Measurements from ENCODE around the gene UNC5A.

- TF ChIP-seq FOXK2 (IDR thresholded peaks at IDR 0.05): no peak
- no peak for TF ChIP-seq CTCF (IDR thresholded peaks at IDR 0.05 in 2 of 3, conservative IDR thresholded peaks at IDR 0.05 in 1 of 3; ENCODE audit: control insufficient read depth in 2 of 3, extremely low read depth in 1 of 3, insufficient read depth in 1 of 3, low read depth in 3 of 3, low read length in 3 of 3)
- TF ChIP-seq RAD21 (IDR thresholded peaks at IDR 0.05; ENCODE audit: insufficient read depth, low read depth, low read length): no peak
- TF ChIP-seq CREM (IDR thresholded peaks at IDR 0.05; ENCODE audit: low read depth): no peak
- no peak for TF ChIP-seq ZBTB40 (IDR thresholded peaks at IDR 0.05; ENCODE audit: borderline replicate concordance)
- no peak for TF ChIP-seq ZZZ3 (IDR thresholded peaks at IDR 0.05; ENCODE audit: control insufficient read depth, insufficient read length, low read depth)
- TF ChIP-seq REST (IDR thresholded peaks at IDR 0.05; ENCODE audit: low read depth, low read length): no peak
- TF ChIP-seq BRCA1 (IDR thresholded peaks at IDR 0.05; ENCODE audit: low read depth, low read length): no peak
- no peak for TF ChIP-seq MYC (IDR thresholded peaks at IDR 0.05; ENCODE audit: insufficient read depth, insufficient read length, insufficient replicate concordance, low read length, severe bottlenecking)
- no peak for TF ChIP-seq NRF1 (conservative IDR thresholded peaks at IDR 0.05; ENCODE audit: low read depth, low read length)
- no peak for TF ChIP-seq ZNF274 (IDR thresholded peaks at IDR 0.05; ENCODE audit: insufficient read depth, insufficient read length)
Observed at GRCh38 chr5:176771102-176771845, 39.1 kb upstream of the UNC5A start.

Data from GM12878 (cell line).